Gastroesophageal sphincter (tissue), 4 donors: ENCODE results near the gene NEU4. TPM values are rescaled to one million over a fixed set of nuclear protein-coding genes. Genes with fewer than 3 reads are reported as not detected.

Source experiments
- ATAC-seq: fragments of 150-250 bp; one replicate; pipeline ENCODE4 v1.9.1; 2016; ENCODE audit warnings: mild to moderate bottlenecking, moderate library complexity
- H3K27ac ChIP-seq, 4 donors: fragments of 200-600 bp; sonication (generic) in 3 of 4; 1 replicate in 3 of 4; 2 replicates in 1 of 4; pipeline ENCODE4 v1.5.1; 2016 to 2019
- H3K27me3 ChIP-seq: fragments of 200-600 bp; sonication (generic); one replicate; pipeline ENCODE4 v1.5.1; 2019
- H3K36me3 ChIP-seq, 2 donors: fragments of 200-600 bp; sonication (generic); one replicate each; pipeline ENCODE4 v1.5.1; 2019; ENCODE audit warnings: control low read depth in 1 of 2
- H3K4me1 ChIP-seq, 3 donors: fragments of 200-600 bp; sonication (generic); 1 replicate in 2 of 3; 2 replicates in 1 of 3; pipeline ENCODE4 v1.5.1; 2016 to 2019; ENCODE audit warnings: control low read depth in 2 of 3
- H3K4me3 ChIP-seq, 2 donors: fragments of 200-600 bp; sonication (generic); one replicate each; pipeline ENCODE4 v1.5.1; 2019; ENCODE audit warnings: mild to moderate bottlenecking in 1 of 2, moderate library complexity in 1 of 2
- H3K9me3 ChIP-seq, 3 donors: fragments of 200-600 bp; sonication (generic); one replicate each; pipeline ENCODE4 v1.5.1; 2017 to 2019; ENCODE audit warnings: control low read depth in 2 of 3
- CTCF ChIP-seq, 4 experiments: fragments of 200-600 bp in 2 of 4; fragments of 450-650 bp in 2 of 4; sonication (generic) in 1 of 4; IDR thresholded peaks; one replicate each; pipeline ENCODE4 v1.5.1; 2017 to 2019; ENCODE audit warnings: antibody characterized with exemption in 4 of 4, mild to moderate bottlenecking in 2 of 4, moderate library complexity in 2 of 4
- EP300 ChIP-seq: sonication (generic); formaldehyde crosslinking; IDR thresholded peaks from one replicate; pipeline ENCODE4 v1.6.1; 2017; ENCODE audit warnings: antibody characterized with exemption, mild to moderate bottlenecking
- POLR2A ChIP-seq, 2 donors: fragments of 450-650 bp; IDR thresholded peaks; one replicate each; pipeline ENCODE4 v1.6.1; 2017; ENCODE audit warnings: antibody characterized with exemption in 2 of 2, mild to moderate bottlenecking in 2 of 2, moderate library complexity in 1 of 2
- POLR2AphosphoS5 ChIP-seq: sonication (generic); formaldehyde crosslinking; IDR thresholded peaks from one replicate; pipeline ENCODE4 v1.6.1; 2017; ENCODE audit warnings: antibody characterized with exemption
- WGBS, 2 donors: methylation state at CpG; one replicate each; pipeline ENCODE4 v1.1.5; 2018; ENCODE audit warnings: low coverage in 1 of 2; 5-methylcytosine and 5-hydroxymethylcytosine counted together
- total RNA-seq, 4 donors: library from RNA; depleted of rRNA; stranded (reverse); fragments of >200 nt; gene quantifications; one replicate each; pipeline ENCODE4 v1.1.0, GENCODE V29; 2016

The NEU4 gene
- total RNA-seq, 4 donors from 2014 or later, result 0.47 to 2.0 TPM; not detected in 2

GRCh38 chr2:241775223-241776177 is 33.5 kb upstream of the NEU4 start:
- peaks cover 74% of the 10 kb centered on the region for H3K27me3 ChIP-seq

GRCh38 chr2:241776336-241777169 is 32.4 kb upstream of the NEU4 start, which contains the start of gene GAL3ST2:
TSS of gene GAL3ST2 (plus strand) at chr2:241776822. CDS start at chr2:241776956, 134 bp downstream.
- H3K27me3 ChIP-seq, result peaks cover 63% of the 10 kb centered on the region
- no peaks in the 10 kb centered on the region for H3K36me3 ChIP-seq
- peaks cover 0 to 8% (median 0%) of the 10 kb centered on the region in 3 donors for H3K9me3 ChIP-seq
- TF ChIP-seq EP300 (no peak), CTCF (IDR thresholded peaks at IDR 0.05) (no peak), POLR2A (IDR thresholded peaks at IDR 0.05) (no peak), POLR2AphosphoS5 (no peak)
- WGBS, 2 donors, result 80% methylated on average over 5 of the region's 27 CpGs; no CpG with 5 or more reads in 1 of the 2 donors
- ATAC-seq, result no peak
- H3K27ac ChIP-seq, result no peak within 1 kb of the TSS
- H3K4me3 ChIP-seq, result no peak within 1 kb of the TSS
- peaks cover 0 to 6% (median 3%) of the 10 kb centered on the region in 3 donors for H3K4me1 ChIP-seq

More at GRCh38 chr2:241775223-241776177, 33.5 kb upstream of the NEU4 start:
- peaks cover 0 to 17% (median 7%) of the 10 kb centered on the region in 3 donors for H3K4me1 ChIP-seq
- no peak overlapping the region for H3K27ac ChIP-seq
- H3K4me3 ChIP-seq, result no peak overlapping the region
- TF ChIP-seq POLR2AphosphoS5, result no peak
- WGBS, 2 donors, result 89 to 90% methylated on average over 6 to 8 of the region's 34 CpGs
- no peak for ATAC-seq
- H3K36me3 ChIP-seq, result no peaks in the 10 kb centered on the region
- no peaks in the 10 kb centered on the region for H3K9me3 ChIP-seq

DNA sequence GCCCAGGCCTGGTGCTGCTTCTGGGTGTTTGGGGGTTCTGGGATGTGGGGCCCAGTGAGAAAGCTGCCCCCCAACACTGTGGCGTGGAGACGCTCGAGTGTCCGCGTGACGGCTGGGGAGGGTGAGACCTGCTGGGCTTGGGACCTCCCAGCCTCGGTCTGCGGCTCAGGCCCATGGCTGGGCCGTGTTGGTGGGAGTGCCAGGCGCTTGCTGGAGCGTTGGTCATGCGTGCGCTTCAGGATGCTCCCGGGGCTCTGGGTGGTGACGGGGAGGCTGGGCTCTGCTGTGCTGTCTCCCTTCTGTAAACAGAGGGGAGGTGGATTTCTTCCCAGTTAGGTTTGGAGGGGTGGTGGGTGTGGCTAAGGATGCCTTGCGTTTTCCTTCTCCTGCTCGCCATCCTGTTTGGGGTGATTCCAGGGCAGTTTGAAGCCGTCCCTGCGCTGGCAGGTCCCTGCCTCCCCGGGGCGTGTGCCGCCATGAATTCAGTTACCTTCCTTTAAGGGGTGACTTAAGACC is 31.8 kb upstream of the NEU4 start:
- H3K4me3 ChIP-seq, result no peak overlapping the region
- H3K4me1 ChIP-seq, result no peaks in the 10 kb centered on the region
- no peak for ATAC-seq
- peaks cover 0 to 8% (median 0%) of the 10 kb centered on the region in 3 donors for H3K9me3 ChIP-seq
- no CpG with 5 or more reads among the region's 22 CpGs for WGBS, 2 donors
- H3K27me3 ChIP-seq, result peaks cover 57% of the 10 kb centered on the region
- H3K36me3 ChIP-seq, result no peaks in the 10 kb centered on the region
- TF ChIP-seq EP300, result no peak
- TF ChIP-seq CTCF (IDR thresholded peaks at IDR 0.05), result no peak
- TF ChIP-seq POLR2A (IDR thresholded peaks at IDR 0.05), result no peak
- no peak for TF ChIP-seq POLR2AphosphoS5
- H3K27ac ChIP-seq, result no peak overlapping the region

DNA sequence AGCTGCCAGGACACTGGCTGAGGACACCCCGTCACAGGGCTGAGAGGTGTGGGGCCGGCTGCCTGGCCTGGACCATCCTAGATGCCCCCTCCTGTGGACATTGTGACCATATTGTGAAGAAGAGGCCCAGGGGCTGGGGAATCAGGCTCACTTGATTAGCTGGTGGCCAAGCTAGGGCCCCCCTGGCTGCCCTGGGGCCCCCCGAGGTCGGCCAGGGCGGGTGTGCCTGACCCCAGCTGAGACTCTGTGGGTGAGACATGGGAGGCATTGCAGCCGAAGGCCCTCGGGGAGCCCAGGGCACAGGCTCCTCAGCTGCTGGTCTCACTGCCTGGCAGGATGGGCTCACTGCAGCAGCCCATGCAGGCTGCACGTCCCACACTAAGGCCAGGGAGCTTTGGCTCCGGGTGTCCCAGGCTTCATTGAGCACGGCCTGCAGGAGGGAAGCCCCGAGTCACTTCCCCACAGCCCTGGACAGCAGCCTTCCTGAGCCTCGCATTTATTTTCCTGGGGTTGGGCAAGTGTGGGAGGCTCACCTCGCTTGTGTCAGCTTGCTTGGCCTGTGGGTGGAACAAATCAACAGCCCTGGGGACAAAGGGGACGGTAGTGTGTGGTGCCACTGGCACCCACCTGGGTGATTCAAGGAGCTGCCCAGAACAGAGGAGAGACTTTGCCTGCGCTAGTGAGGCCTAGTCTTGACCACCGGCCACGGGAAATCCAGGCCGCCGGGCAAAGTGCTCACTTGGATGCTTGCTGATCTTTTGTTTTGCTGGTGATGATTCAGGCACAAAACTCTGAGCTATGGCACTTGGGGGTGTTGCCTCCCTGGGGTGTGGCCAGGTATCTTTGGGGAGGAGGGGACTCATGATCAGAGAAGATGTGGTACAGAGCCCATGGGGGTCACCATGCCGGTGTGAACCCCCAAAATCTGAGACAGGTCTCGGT is 31.0 kb upstream of the NEU4 start:
- TF ChIP-seq CTCF (IDR thresholded peaks at IDR 0.05) (no peak), POLR2AphosphoS5 (no peak), POLR2A (IDR thresholded peaks at IDR 0.05) (no peak), EP300 (no peak)

More for the DNA sequence above, 31.0 kb upstream of the NEU4 start:
- Histone ChIP-seq H3K4me1 (no peaks in the 10 kb centered on the region), H3K9me3 (peaks cover 0 to 8% (median 0%) of the 10 kb centered on the region in 3 donors), H3K4me3 (no peak overlapping the region), H3K27me3 (peaks cover 52% of the 10 kb centered on the region), H3K36me3 (no peaks in the 10 kb centered on the region), H3K27ac (no peak overlapping the region)
- ATAC-seq, result no peak
- no CpG with 5 or more reads among the region's 21 CpGs for WGBS, 2 donors
